Measurements from ENCODE around the gene KCNG4.

GRCh38 chr16:84262939-84263338 lies 23.1 kb upstream of the KCNG4 start:
- TF ChIP-seq GATA2 (IDR thresholded peaks at IDR 0.05; ENCODE audit: low read depth, low read length): no peak
- no peak for TF ChIP-seq GATA3 (IDR thresholded peaks at IDR 0.05; ENCODE audit: low read depth, low read length)

Data from SH-SY5Y (cell line).